Trophoblast cell (in vitro differentiated cells and primary cell): ENCODE measurements around the gene TSPEAR.

ENCODE experiments used
- DNase-seq, 2 donors: peaks; one replicate each; pipeline ENCODE4 v3.0.0-alpha.2; 2016
- H2AFZ ChIP-seq: 2 replicates; pipeline ENCODE4 v1.6.1; 2013; ENCODE audit warnings: low read length, moderate library complexity, mild to moderate bottlenecking; ENCODE audit not compliant: insufficient read depth, poor library complexity
- H2AK5ac ChIP-seq: 2 replicates; pipeline ENCODE4 v1.6.1; 2013; ENCODE audit warnings: mild to moderate bottlenecking, low read length
- H2BK120ac ChIP-seq: 2 replicates; pipeline ENCODE4 v1.6.1; 2013; ENCODE audit warnings: low read length, mild to moderate bottlenecking, moderate library complexity; ENCODE audit not compliant: insufficient read depth, poor library complexity
- H2BK12ac ChIP-seq: 2 replicates; pipeline ENCODE4 v1.6.1; 2013; ENCODE audit warnings: mild to moderate bottlenecking, low read length, moderate library complexity
- H2BK5ac ChIP-seq: 2 replicates; pipeline ENCODE4 v1.6.1; 2013; ENCODE audit warnings: low read length, low read depth, moderate library complexity, mild to moderate bottlenecking; ENCODE audit not compliant: poor library complexity
- H3K14ac ChIP-seq: 2 replicates; pipeline ENCODE4 v1.6.1; 2013; ENCODE audit warnings: mild to moderate bottlenecking, low read length
- H3K18ac ChIP-seq: 2 replicates; pipeline ENCODE4 v1.6.1; 2013; ENCODE audit warnings: mild to moderate bottlenecking, low read length
- H3K23ac ChIP-seq: 2 replicates; pipeline ENCODE4 v1.6.1; 2013; ENCODE audit warnings: low read length
- H3K27ac ChIP-seq: 2 replicates; pipeline ENCODE4 v1.5.1; 2013; ENCODE audit warnings: low read depth, mild to moderate bottlenecking, inconsistent platforms, low read length, moderate library complexity
- H3K27me3 ChIP-seq: 2 replicates; pipeline ENCODE4 v1.6.1; 2013; ENCODE audit warnings: inconsistent platforms, mild to moderate bottlenecking, low read length, moderate library complexity; ENCODE audit not compliant: insufficient read depth
- H3K36me3 ChIP-seq, 2 experiments: 1 replicate in 1 of 2; 2 replicates in 1 of 2; pipeline ENCODE4 v1.6.1; 2013; ENCODE audit warnings: low read length in 2 of 2, mild to moderate bottlenecking in 2 of 2, moderate library complexity in 1 of 2; ENCODE audit not compliant: insufficient read depth in 2 of 2, control insufficient read depth in 1 of 2
- H3K4ac ChIP-seq: 2 replicates; pipeline ENCODE4 v1.6.1; 2013; ENCODE audit warnings: low read depth, mild to moderate bottlenecking, low read length, moderate library complexity
- H3K4me1 ChIP-seq, 2 experiments: 1 replicate in 1 of 2; 2 replicates in 1 of 2; pipeline ENCODE4 v1.6.1; 2013; ENCODE audit warnings: low read length in 2 of 2, mild to moderate bottlenecking in 2 of 2, moderate library complexity in 1 of 2; ENCODE audit not compliant: insufficient read depth in 2 of 2, control insufficient read depth in 1 of 2
- H3K4me2 ChIP-seq: 2 replicates; pipeline ENCODE4 v1.6.1; 2013; ENCODE audit warnings: inconsistent platforms, mild to moderate bottlenecking, low read length, moderate library complexity
- H3K4me3 ChIP-seq: 2 replicates; pipeline ENCODE4 v1.5.1; 2013; ENCODE audit warnings: mild to moderate bottlenecking, low read depth, low read length, inconsistent platforms
- H3K79me1 ChIP-seq: one replicate; pipeline ENCODE4 v1.6.1; 2013; ENCODE audit warnings: low read length
- H3K79me2 ChIP-seq: 2 replicates; pipeline ENCODE4 v1.6.1; 2013; ENCODE audit warnings: low read length, mild to moderate bottlenecking; ENCODE audit not compliant: control insufficient read depth, insufficient read depth, poor library complexity
- H3K9ac ChIP-seq: 2 replicates; pipeline ENCODE4 v1.6.1; 2013; ENCODE audit warnings: mild to moderate bottlenecking, low read length
- H3K9me3 ChIP-seq: 2 replicates; pipeline ENCODE4 v1.6.1; 2013; ENCODE audit warnings: low read depth, mild to moderate bottlenecking, control low read depth, inconsistent platforms, low read length; ENCODE audit not compliant: insufficient read depth
- H4K12ac ChIP-seq: 2 replicates; pipeline ENCODE4 v1.6.1; 2013; ENCODE audit warnings: low read depth, mild to moderate bottlenecking, low read length, moderate library complexity
- H4K8ac ChIP-seq: 2 replicates; pipeline ENCODE4 v1.6.1; 2013; ENCODE audit warnings: low read depth, mild to moderate bottlenecking, low read length, moderate library complexity
- H4K91ac ChIP-seq: one replicate; pipeline ENCODE4 v1.6.1; 2013; ENCODE audit warnings: low read depth, mild to moderate bottlenecking, low read length, moderate library complexity
- WGBS: extraction: QIAGEN DNeasy Blood & Tissue Kit; methylation state at CpG from one replicate; pipeline ENCODE4 v1.1.7; 2013; ENCODE audit warnings: missing lambda C conversion rate; ENCODE audit not compliant: insufficient read length, insufficient coverage; ENCODE audit errors: extremely low coverage; 5-methylcytosine and 5-hydroxymethylcytosine counted together

TSPEAR gene

GRCh38 chr21:44644878-44645277 is 66.5 kb downstream of the TSPEAR start:
- Histone ChIP-seq H3K36me3 (no peaks in the 10 kb centered on the region), H3K9me3 (no peaks in the 10 kb centered on the region), H4K91ac (no peak overlapping the region), H3K9ac (no peak overlapping the region), H2BK12ac (no peak overlapping the region), H3K4me2 (no peak overlapping the region), H3K4ac (no peak overlapping the region), H2BK5ac (no peak overlapping the region), H2AFZ (no peak overlapping the region), H4K12ac (no peak overlapping the region), H3K4me1 (no peaks in the 10 kb centered on the region), H3K23ac (no peak overlapping the region), H3K27ac (no peak overlapping the region), H2AK5ac (no peak overlapping the region), H3K79me1 (no peaks in the 10 kb centered on the region), H2BK120ac (no peak overlapping the region), H4K8ac (no peak overlapping the region), H3K79me2 (no peaks in the 10 kb centered on the region), H3K14ac (no peak overlapping the region), H3K18ac (no peak overlapping the region), H3K4me3 (no peak overlapping the region), H3K27me3 (no peaks in the 10 kb centered on the region)
- no peak for DNase-seq
- no CpG with 5 or more reads among the region's 2 CpGs for WGBS

- H3K79me1 ChIP-seq = no peaks in the 10 kb centered on the region
- no peak overlapping the region for H3K4ac ChIP-seq
- no peak overlapping the region for H3K18ac ChIP-seq
- H3K27me3 ChIP-seq = no peaks in the 10 kb centered on the region
- H3K14ac ChIP-seq = no peak overlapping the region
- no peaks in the 10 kb centered on the region for H3K79me2 ChIP-seq
- H3K27ac ChIP-seq = no peak overlapping the region
- H4K91ac ChIP-seq = no peak overlapping the region
- no peak overlapping the region for H3K23ac ChIP-seq
- no peak overlapping the region for H4K12ac ChIP-seq
- H4K8ac ChIP-seq = no peak overlapping the region
- no peak overlapping the region for H3K4me3 ChIP-seq
- no peaks in the 10 kb centered on the region for H3K4me1 ChIP-seq
- H2BK5ac ChIP-seq = no peak overlapping the region
- no CpG with 5 or more reads among the region's 14 CpGs for WGBS
- H2BK120ac ChIP-seq = no peak overlapping the region
- H2BK12ac ChIP-seq = no peak overlapping the region
- H3K4me2 ChIP-seq = no peak overlapping the region
- no peak overlapping the region for H3K9ac ChIP-seq
- H3K9me3 ChIP-seq = no peaks in the 10 kb centered on the region
- no peak overlapping the region for H2AFZ ChIP-seq
- H3K36me3 ChIP-seq = no peaks in the 10 kb centered on the region
- DNase-seq = no peak
- H2AK5ac ChIP-seq = no peak overlapping the region
Measured at GRCh38 chr21:44643741-44644310, 67.5 kb downstream of the TSPEAR start.

- Histone ChIP-seq H3K14ac (no peak overlapping the region), H4K8ac (no peak overlapping the region), H2BK120ac (no peak overlapping the region), H2AFZ (no peak overlapping the region), H3K9ac (no peak overlapping the region), H4K12ac (no peak overlapping the region), H3K79me1 (no peaks in the 10 kb centered on the region), H3K27ac (no peak overlapping the region), H3K79me2 (no peaks in the 10 kb centered on the region), H3K9me3 (no peaks in the 10 kb centered on the region), H4K91ac (no peak overlapping the region), H2AK5ac (no peak overlapping the region), H3K4me1 (no peaks in the 10 kb centered on the region), H2BK5ac (no peak overlapping the region), H3K4me3 (no peak overlapping the region), H3K36me3 (no peaks in the 10 kb centered on the region), H3K23ac (no peak overlapping the region), H3K18ac (no peak overlapping the region), H3K4ac (no peak overlapping the region), H2BK12ac (no peak overlapping the region), H3K4me2 (no peak overlapping the region), H3K27me3 (no peaks in the 10 kb centered on the region)
- WGBS = no CpG with 5 or more reads among the region's 5 CpGs
- no peak for DNase-seq
Measured at GRCh38 chr21:44640761-44641160, 70.6 kb downstream of the TSPEAR start.

- Histone ChIP-seq H4K8ac (no peak overlapping the region), H3K18ac (no peak overlapping the region), H2BK12ac (no peak overlapping the region), H3K14ac (no peak overlapping the region), H2BK5ac (no peak overlapping the region), H3K23ac (no peak overlapping the region), H3K27ac (no peak overlapping the region), H3K27me3 (no peaks in the 10 kb centered on the region), H3K79me2 (no peaks in the 10 kb centered on the region), H2AK5ac (no peak overlapping the region), H3K4me3 (no peak overlapping the region), H3K4me1 (no peaks in the 10 kb centered on the region), H3K36me3 (no peaks in the 10 kb centered on the region), H3K9ac (no peak overlapping the region), H3K79me1 (no peaks in the 10 kb centered on the region), H4K12ac (no peak overlapping the region), H4K91ac (no peak overlapping the region), H2AFZ (no peak overlapping the region), H2BK120ac (no peak overlapping the region), H3K9me3 (no peaks in the 10 kb centered on the region), H3K4ac (no peak overlapping the region), H3K4me2 (no peak overlapping the region)
- no peak for DNase-seq
- WGBS = no CpG with 5 or more reads among the region's 12 CpGs
Measured at GRCh38 chr21:44639331-44639655, 72.1 kb downstream of the TSPEAR start.
